ENCODE data around the gene SLC38A9. TPM values are rescaled to one million over a fixed set of nuclear protein-coding genes. Genes with fewer than 3 reads are reported as not detected.
A peak's percentile ranks its signal among the peaks of the same experiment; 100 is the strongest.

Gene SLC38A9
- total and polyA plus RNA-seq, 2 of the 8 experiments (the other 6 are each of a cell fraction or from before 2014, with no cell fraction given): 29.2 to 43.7 TPM

DNA sequence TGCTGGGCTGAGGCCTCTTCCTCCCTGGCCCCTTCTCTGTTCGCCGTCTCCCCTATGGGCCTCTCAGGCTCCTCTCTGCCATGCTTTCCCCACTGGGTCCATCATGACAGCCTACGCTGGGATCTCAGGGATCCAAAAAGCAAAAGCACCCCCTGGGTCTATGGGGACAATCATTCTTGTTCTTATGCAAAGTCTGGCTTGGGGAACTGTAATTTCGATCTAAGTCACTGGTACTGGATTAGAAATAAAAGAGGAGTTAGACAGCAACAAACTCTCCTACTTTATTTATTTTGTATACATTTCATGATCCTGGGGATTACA, 86.6 kb downstream of the SLC38A9 start (continued):
- TF ChIP-seq, protein P1, sequence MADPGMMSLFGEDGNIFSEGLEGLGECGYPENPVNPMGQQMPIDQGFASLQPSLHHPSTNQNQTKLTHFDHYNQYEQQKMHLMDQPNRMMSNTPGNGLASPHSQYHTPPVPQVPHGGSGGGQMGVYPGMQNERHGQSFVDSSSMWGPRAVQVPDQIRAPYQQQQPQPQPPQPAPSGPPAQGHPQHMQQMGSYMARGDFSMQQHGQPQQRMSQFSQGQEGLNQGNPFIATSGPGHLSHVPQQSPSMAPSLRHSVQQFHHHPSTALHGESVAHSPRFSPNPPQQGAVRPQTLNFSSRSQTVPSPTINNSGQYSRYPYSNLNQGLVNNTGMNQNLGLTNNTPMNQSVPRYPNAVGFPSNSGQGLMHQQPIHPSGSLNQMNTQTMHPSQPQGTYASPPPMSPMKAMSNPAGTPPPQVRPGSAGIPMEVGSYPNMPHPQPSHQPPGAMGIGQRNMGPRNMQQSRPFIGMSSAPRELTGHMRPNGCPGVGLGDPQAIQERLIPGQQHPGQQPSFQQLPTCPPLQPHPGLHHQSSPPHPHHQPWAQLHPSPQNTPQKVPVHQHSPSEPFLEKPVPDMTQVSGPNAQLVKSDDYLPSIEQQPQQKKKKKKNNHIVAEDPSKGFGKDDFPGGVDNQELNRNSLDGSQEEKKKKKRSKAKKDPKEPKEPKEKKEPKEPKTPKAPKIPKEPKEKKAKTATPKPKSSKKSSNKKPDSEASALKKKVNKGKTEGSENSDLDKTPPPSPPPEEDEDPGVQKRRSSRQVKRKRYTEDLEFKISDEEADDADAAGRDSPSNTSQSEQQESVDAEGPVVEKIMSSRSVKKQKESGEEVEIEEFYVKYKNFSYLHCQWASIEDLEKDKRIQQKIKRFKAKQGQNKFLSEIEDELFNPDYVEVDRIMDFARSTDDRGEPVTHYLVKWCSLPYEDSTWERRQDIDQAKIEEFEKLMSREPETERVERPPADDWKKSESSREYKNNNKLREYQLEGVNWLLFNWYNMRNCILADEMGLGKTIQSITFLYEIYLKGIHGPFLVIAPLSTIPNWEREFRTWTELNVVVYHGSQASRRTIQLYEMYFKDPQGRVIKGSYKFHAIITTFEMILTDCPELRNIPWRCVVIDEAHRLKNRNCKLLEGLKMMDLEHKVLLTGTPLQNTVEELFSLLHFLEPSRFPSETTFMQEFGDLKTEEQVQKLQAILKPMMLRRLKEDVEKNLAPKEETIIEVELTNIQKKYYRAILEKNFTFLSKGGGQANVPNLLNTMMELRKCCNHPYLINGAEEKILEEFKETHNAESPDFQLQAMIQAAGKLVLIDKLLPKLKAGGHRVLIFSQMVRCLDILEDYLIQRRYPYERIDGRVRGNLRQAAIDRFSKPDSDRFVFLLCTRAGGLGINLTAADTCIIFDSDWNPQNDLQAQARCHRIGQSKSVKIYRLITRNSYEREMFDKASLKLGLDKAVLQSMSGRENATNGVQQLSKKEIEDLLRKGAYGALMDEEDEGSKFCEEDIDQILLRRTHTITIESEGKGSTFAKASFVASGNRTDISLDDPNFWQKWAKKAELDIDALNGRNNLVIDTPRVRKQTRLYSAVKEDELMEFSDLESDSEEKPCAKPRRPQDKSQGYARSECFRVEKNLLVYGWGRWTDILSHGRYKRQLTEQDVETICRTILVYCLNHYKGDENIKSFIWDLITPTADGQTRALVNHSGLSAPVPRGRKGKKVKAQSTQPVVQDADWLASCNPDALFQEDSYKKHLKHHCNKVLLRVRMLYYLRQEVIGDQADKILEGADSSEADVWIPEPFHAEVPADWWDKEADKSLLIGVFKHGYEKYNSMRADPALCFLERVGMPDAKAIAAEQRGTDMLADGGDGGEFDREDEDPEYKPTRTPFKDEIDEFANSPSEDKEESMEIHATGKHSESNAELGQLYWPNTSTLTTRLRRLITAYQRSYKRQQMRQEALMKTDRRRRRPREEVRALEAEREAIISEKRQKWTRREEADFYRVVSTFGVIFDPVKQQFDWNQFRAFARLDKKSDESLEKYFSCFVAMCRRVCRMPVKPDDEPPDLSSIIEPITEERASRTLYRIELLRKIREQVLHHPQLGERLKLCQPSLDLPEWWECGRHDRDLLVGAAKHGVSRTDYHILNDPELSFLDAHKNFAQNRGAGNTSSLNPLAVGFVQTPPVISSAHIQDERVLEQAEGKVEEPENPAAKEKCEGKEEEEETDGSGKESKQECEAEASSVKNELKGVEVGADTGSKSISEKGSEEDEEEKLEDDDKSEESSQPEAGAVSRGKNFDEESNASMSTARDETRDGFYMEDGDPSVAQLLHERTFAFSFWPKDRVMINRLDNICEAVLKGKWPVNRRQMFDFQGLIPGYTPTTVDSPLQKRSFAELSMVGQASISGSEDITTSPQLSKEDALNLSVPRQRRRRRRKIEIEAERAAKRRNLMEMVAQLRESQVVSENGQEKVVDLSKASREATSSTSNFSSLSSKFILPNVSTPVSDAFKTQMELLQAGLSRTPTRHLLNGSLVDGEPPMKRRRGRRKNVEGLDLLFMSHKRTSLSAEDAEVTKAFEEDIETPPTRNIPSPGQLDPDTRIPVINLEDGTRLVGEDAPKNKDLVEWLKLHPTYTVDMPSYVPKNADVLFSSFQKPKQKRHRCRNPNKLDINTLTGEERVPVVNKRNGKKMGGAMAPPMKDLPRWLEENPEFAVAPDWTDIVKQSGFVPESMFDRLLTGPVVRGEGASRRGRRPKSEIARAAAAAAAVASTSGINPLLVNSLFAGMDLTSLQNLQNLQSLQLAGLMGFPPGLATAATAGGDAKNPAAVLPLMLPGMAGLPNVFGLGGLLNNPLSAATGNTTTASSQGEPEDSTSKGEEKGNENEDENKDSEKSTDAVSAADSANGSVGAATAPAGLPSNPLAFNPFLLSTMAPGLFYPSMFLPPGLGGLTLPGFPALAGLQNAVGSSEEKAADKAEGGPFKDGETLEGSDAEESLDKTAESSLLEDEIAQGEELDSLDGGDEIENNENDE (IDR thresholded peaks at IDR 0.05; ENCODE audit: insufficient replicate concordance, low read length): peak; percentile 59
- TF ChIP-seq POLR2A (IDR thresholded peaks at IDR 0.05; ENCODE audit: control extremely low read depth in 1 of 2, low read depth in 2 of 2, low read length in 2 of 2): 0 out of 3 replicates have a peak, but pooled peaks of 1 of the 2 experiments have one; percentile 30
- TF ChIP-seq, protein P2, sequence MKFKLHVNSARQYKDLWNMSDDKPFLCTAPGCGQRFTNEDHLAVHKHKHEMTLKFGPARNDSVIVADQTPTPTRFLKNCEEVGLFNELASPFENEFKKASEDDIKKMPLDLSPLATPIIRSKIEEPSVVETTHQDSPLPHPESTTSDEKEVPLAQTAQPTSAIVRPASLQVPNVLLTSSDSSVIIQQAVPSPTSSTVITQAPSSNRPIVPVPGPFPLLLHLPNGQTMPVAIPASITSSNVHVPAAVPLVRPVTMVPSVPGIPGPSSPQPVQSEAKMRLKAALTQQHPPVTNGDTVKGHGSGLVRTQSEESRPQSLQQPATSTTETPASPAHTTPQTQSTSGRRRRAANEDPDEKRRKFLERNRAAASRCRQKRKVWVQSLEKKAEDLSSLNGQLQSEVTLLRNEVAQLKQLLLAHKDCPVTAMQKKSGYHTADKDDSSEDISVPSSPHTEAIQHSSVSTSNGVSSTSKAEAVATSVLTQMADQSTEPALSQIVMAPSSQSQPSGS (IDR thresholded peaks at IDR 0.05; ENCODE audit: low read length): no peak
- TF ChIP-seq, protein P3, sequence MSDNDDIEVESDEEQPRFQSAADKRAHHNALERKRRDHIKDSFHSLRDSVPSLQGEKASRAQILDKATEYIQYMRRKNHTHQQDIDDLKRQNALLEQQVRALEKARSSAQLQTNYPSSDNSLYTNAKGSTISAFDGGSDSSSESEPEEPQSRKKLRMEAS (IDR thresholded peaks at IDR 0.05): peak; percentile 46; the same call in 1 of the 2 replicates
- 0 out of 2 replicates have a peak, but pooled peaks have one; percentile 37 for TF ChIP-seq RBBP5 (IDR thresholded peaks at IDR 0.05; ENCODE audit: borderline replicate concordance, low read depth, low read length)
- TF ChIP-seq SIN3A (conservative IDR thresholded peaks at IDR 0.05 in 1 of 2, IDR thresholded peaks at IDR 0.05 in 1 of 2; ENCODE audit: low read depth in 1 of 2, low read length in 2 of 2): peak in 1 of 2 experiments; percentile 26; a peak in 1 of 4 replicates
- TF ChIP-seq TBP (IDR thresholded peaks at IDR 0.05; ENCODE audit: low read depth, low read length): peak; percentile 50; the same call in 1 of the 2 replicates

Measured in H1 (cell line).